Sigmoid colon (tissue), 7 donors: ENCODE measurements around the gene PCK1. TPM values are rescaled to one million over a fixed set of nuclear protein-coding genes. Genes with fewer than 3 reads are reported as not detected.

Experiments used
- DNase-seq: peaks from one replicate; pipeline ENCODE4 v3.0.0-alpha.2; 2019
- H3K27ac ChIP-seq, 4 donors: fragments of 200-600 bp; sonication (generic); one replicate each; pipeline ENCODE4 v1.5.1; 2016 to 2019; ENCODE audit warnings: mild to moderate bottlenecking in 1 of 4
- H3K27me3 ChIP-seq, 3 donors: fragments of 200-600 bp; sonication (generic); one replicate each; pipeline ENCODE4 v1.5.1; 2019; ENCODE audit warnings: mild to moderate bottlenecking in 1 of 3
- H3K36me3 ChIP-seq, 4 donors: fragments of 200-600 bp; sonication (generic); one replicate each; pipeline ENCODE4 v1.5.1; 2016 to 2019
- H3K4me1 ChIP-seq, 4 donors: fragments of 200-600 bp; sonication (generic); one replicate each; pipeline ENCODE4 v1.5.1; 2017 to 2019
- H3K4me3 ChIP-seq, 4 donors: fragments of 200-600 bp; sonication (generic); one replicate each; pipeline ENCODE4 v1.5.1; 2017 to 2019; ENCODE audit warnings: mild to moderate bottlenecking in 2 of 4, moderate library complexity in 1 of 4
- H3K9me3 ChIP-seq, 4 donors: fragments of 200-600 bp in 3 of 4; sonication (generic) in 3 of 4; one replicate each; pipeline versions ENCODE4 v1.5.1 to v1.6.1; 2013 to 2019
- CTCF ChIP-seq, 4 experiments: fragments of 450-650 bp in 3 of 4; fragments of 200-600 bp in 1 of 4; IDR thresholded peaks; one replicate each; pipeline ENCODE4 v1.5.1; 2016 to 2019; ENCODE audit warnings: antibody characterized with exemption in 4 of 4, mild to moderate bottlenecking in 3 of 4, moderate library complexity in 2 of 4
- EP300 ChIP-seq, 4 donors: sonication (generic); formaldehyde crosslinking; IDR thresholded peaks; one replicate each; pipeline ENCODE4 v1.6.1; 2017; ENCODE audit warnings: antibody characterized with exemption in 4 of 4
- POLR2A ChIP-seq, 2 donors: fragments of 450-650 bp; IDR thresholded peaks; one replicate each; pipeline ENCODE4 v1.6.1; 2016; ENCODE audit warnings: antibody characterized with exemption in 2 of 2, mild to moderate bottlenecking in 2 of 2, moderate library complexity in 2 of 2
- POLR2AphosphoS5 ChIP-seq, 4 donors: sonication (generic); formaldehyde crosslinking; IDR thresholded peaks; one replicate each; pipeline ENCODE4 v1.6.1; 2017; ENCODE audit warnings: antibody characterized with exemption in 4 of 4
- WGBS, 2 donors: extraction: QIAGEN DNeasy Blood & Tissue Kit; methylation state at CpG; one replicate each; pipeline ENCODE4 v1.1.7; 2013; 5-methylcytosine and 5-hydroxymethylcytosine counted together
- intact Hi-C: fragments of 100-400 bp; cut with DNase I; formaldehyde crosslinking; loops from one replicate; pipeline ENCODE4 v1.15.1; 2023
- polyA plus RNA-seq, 3 donors: library from polyadenylated mRNA; stranded (reverse); fragments of 200-250 nt; gene quantifications; one replicate each; pipeline ENCODE4 v1.2.3, GENCODE V29; 2013
- total RNA-seq, 4 donors: library from RNA; depleted of rRNA; stranded (reverse); fragments of >200 nt; gene quantifications; one replicate each; pipeline ENCODE4 v1.1.0, GENCODE V29; 2016
- donor health status: healthy with polysubstance abuse.
- donor health status: Bipolar disorder and iron deficiency.
- donor health status: healthy.

The PCK1 gene
- total and polyA plus RNA-seq, 7 donors = 0.33 to 334 (median 7.5) TPM

DNA sequence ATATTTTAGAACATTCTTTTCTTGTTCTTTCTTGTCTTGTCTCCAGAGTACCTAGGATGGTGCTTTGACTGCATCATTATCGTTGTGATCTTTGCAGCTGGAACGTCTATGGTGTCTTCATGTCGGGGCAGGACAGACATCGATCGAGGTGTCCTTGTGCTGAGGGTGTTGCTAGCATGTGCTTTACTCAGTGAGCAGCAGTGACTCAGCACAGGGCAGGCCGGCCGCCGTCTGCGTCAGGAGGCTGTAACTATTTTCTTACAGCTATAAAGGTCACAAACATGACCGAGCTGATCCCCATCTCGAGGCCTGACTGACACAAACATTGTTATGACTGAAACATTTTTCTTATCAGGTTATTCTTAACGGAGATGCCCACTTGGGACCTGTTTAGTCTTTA, 21.0 kb upstream of the PCK1 start:
- peaks cover 2 to 7% (median 3%) of the 10 kb centered on the region in 4 donors for H3K9me3 ChIP-seq
- DNase-seq = peak; percentile 45
- intact Hi-C loops = no loop called here
- TF ChIP-seq POLR2AphosphoS5 (IDR thresholded peaks at IDR 0.05) = no peak
- TF ChIP-seq POLR2A (IDR thresholded peaks at IDR 0.05) = no peak
- no peak for TF ChIP-seq CTCF (IDR thresholded peaks at IDR 0.05)
- TF ChIP-seq EP300 (IDR thresholded peaks at IDR 0.05) = no peak
- H3K4me1 ChIP-seq = no peaks in the 10 kb centered on the region
- H3K27ac ChIP-seq = no peak overlapping the region
- 74 to 85% methylated on average over 12 of the region's 12 CpGs for WGBS, 2 donors
- peaks cover 0 to 7% (median 0%) of the 10 kb centered on the region in 3 donors for H3K27me3 ChIP-seq
- no peak overlapping the region for H3K4me3 ChIP-seq
- H3K36me3 ChIP-seq = no peaks in the 10 kb centered on the region

GRCh38 chr20:57540890-57541580, 19.9 kb upstream of the PCK1 start:
- WGBS, 2 donors = 27 to 64% methylated on average over 17 of the region's 17 CpGs
- Histone ChIP-seq H3K36me3 (no peaks in the 10 kb centered on the region), H3K9me3 (peaks cover 2 to 7% (median 3%) of the 10 kb centered on the region in 4 donors), H3K27me3 (peaks cover 0 to 1% (median 0%) of the 10 kb centered on the region in 3 donors), H3K27ac (no peak overlapping the region), H3K4me1 (no peaks in the 10 kb centered on the region), H3K4me3 (no peak overlapping the region)
- DNase-seq = peak; percentile 46
- intact Hi-C loops = no loop called here
- no peak for TF ChIP-seq EP300 (IDR thresholded peaks at IDR 0.05)
- no peak for TF ChIP-seq POLR2A (IDR thresholded peaks at IDR 0.05)
- no peak for TF ChIP-seq CTCF (IDR thresholded peaks at IDR 0.05)
- no peak for TF ChIP-seq POLR2AphosphoS5 (IDR thresholded peaks at IDR 0.05)

DNA sequence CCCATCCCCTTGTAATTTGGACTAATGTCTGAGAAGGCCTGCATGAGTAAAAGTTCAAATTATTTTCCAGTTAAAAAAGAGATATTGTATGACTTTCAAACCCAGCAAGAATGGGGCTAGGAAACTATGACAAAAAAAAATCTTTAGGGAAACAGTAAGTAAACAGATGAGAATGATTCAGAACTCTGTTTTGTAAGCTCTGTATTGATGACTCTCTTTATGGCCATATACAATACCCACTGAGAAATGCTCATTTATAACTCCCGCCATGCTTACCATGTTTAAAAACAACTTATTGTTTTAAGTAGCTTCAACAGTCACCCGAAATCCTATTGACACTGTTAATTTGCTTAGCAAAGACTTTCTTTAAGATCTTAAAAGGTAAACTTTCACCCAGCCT, 17.2 kb upstream of the PCK1 start:
- TF ChIP-seq EP300 (IDR thresholded peaks at IDR 0.05) (no peak), POLR2A (IDR thresholded peaks at IDR 0.05) (no peak), POLR2AphosphoS5 (IDR thresholded peaks at IDR 0.05) (no peak), CTCF (IDR thresholded peaks at IDR 0.05) (no peak)
- Histone ChIP-seq H3K27ac (no peak overlapping the region), H3K4me3 (no peak overlapping the region), H3K9me3 (peaks cover 0 to 2% (median under 1%) of the 10 kb centered on the region in 4 donors), H3K27me3 (no peaks in the 10 kb centered on the region), H3K36me3 (no peaks in the 10 kb centered on the region), H3K4me1 (no peaks in the 10 kb centered on the region)
- intact Hi-C loops = no loop called here
- DNase-seq = no peak
- 13 to 30% methylated on average over 2 of the region's 2 CpGs for whole genome bisulfite sequencing, 2 donors

GRCh38 chr20:57544838-57545564, 15.9 kb upstream of the PCK1 start:
- H3K4me1 ChIP-seq = no peaks in the 10 kb centered on the region
- H3K4me3 ChIP-seq = no peak overlapping the region
- intact Hi-C loops = no loop called here
- no peaks in the 10 kb centered on the region for H3K36me3 ChIP-seq
- no peaks in the 10 kb centered on the region for H3K9me3 ChIP-seq
- no peaks in the 10 kb centered on the region for H3K27me3 ChIP-seq
- 15 to 49% methylated on average over 12 of the region's 12 CpGs for WGBS, 2 donors
- H3K27ac ChIP-seq = no peak overlapping the region
- DNase-seq = no peak
- no peak for TF ChIP-seq EP300 (IDR thresholded peaks at IDR 0.05)
- TF ChIP-seq POLR2AphosphoS5 (IDR thresholded peaks at IDR 0.05) = no peak
- no peak for TF ChIP-seq POLR2A (IDR thresholded peaks at IDR 0.05)

- DNase-seq = peak; percentile 34
- peaks cover 0 to 4% (median 0%) of the 10 kb centered on the region in 3 donors for H3K27me3 ChIP-seq
- 86 to 88% methylated on average over 12 of the region's 12 CpGs for WGBS, 2 donors
- H3K4me3 ChIP-seq = no peak overlapping the region
- H3K9me3 ChIP-seq = no peaks in the 10 kb centered on the region
- intact Hi-C loops = no loop called here
- H3K27ac ChIP-seq = no peak overlapping the region
- H3K4me1 ChIP-seq = no peaks in the 10 kb centered on the region
- H3K36me3 ChIP-seq = no peaks in the 10 kb centered on the region
- TF ChIP-seq POLR2AphosphoS5 (IDR thresholded peaks at IDR 0.05) (no peak), CTCF (IDR thresholded peaks at IDR 0.05) (no peak), EP300 (IDR thresholded peaks at IDR 0.05) (no peak), POLR2A (IDR thresholded peaks at IDR 0.05) (no peak)
These were observed 14.8 kb upstream of the PCK1 start for GRCh38 chr20:57545927-57546662.
